Measurements from ENCODE around the gene FAM43B.

DNA sequence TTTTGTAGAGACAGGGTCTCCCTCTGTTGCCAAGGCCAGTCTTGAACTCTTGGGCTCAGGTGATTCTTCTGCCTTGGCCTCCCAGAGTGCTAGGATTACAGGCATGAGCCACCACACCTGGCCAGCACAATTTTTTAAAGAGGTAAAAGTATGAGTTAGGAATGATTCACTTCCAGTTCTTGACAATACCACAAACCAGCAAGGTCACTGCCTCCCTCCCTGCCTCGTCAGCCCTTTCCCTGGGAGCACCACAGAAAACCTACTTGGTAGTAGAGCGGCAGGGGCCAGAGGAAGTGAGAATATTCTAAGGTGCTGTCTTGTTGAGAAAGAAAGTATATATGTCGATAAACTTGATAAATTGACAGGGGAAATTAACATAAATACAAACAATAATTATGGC lies 25.7 kb downstream of the FAM43B start:
- TF ChIP-seq, protein P1, sequence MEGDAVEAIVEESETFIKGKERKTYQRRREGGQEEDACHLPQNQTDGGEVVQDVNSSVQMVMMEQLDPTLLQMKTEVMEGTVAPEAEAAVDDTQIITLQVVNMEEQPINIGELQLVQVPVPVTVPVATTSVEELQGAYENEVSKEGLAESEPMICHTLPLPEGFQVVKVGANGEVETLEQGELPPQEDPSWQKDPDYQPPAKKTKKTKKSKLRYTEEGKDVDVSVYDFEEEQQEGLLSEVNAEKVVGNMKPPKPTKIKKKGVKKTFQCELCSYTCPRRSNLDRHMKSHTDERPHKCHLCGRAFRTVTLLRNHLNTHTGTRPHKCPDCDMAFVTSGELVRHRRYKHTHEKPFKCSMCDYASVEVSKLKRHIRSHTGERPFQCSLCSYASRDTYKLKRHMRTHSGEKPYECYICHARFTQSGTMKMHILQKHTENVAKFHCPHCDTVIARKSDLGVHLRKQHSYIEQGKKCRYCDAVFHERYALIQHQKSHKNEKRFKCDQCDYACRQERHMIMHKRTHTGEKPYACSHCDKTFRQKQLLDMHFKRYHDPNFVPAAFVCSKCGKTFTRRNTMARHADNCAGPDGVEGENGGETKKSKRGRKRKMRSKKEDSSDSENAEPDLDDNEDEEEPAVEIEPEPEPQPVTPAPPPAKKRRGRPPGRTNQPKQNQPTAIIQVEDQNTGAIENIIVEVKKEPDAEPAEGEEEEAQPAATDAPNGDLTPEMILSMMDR (IDR thresholded peaks at IDR 0.05), result no peak
- TF ChIP-seq POLR2A (IDR thresholded peaks at IDR 0.05), result no peak
